ENCODE results near the gene TEX11.

The TEX11 gene

GRCh38 chrX:70500826-70501225, 407.7 kb downstream of the TEX11 start:
- Histone ChIP-seq H3K27ac (ENCODE audit: low read length) (no peak overlapping the region), H4K20me1 (ENCODE audit: insufficient read depth, low read length) (no peaks in the 10 kb centered on the region), H3K4me3 (ENCODE audit: low read length) (no peak overlapping the region), H2AFZ (ENCODE audit: low read depth, low read length) (no peak overlapping the region), H3K9ac (ENCODE audit: low read length) (no peak overlapping the region), H3K4me1 (ENCODE audit: low read length) (no peaks in the 10 kb centered on the region), H3K79me2 (ENCODE audit: low read length) (no peaks in the 10 kb centered on the region), H3K9me3 (ENCODE audit: insufficient read depth, low read length) (no peaks in the 10 kb centered on the region), H3K4me2 (ENCODE audit: low read length) (no peak overlapping the region), H3K27me3 (ENCODE audit: low read depth, low read length) (no peaks in the 10 kb centered on the region), H3K36me3 (replicated peaks; ENCODE audit: low read depth, low read length) (peaks cover 3% of the 10 kb centered on the region)
- TF ChIP-seq CTCF (IDR thresholded peaks at IDR 0.05; ENCODE audit: low read depth, low read length) (no peak), EZH2phosphoT487 (IDR thresholded peaks at IDR 0.05; ENCODE audit: low read depth) (no peak)

- H3K4me2 ChIP-seq (ENCODE audit: low read length), result no peak overlapping the region
- H3K9me3 ChIP-seq (ENCODE audit: insufficient read depth, low read length), result no peaks in the 10 kb centered on the region
- H4K20me1 ChIP-seq (ENCODE audit: insufficient read depth, low read length), result no peaks in the 10 kb centered on the region
- H3K4me1 ChIP-seq (ENCODE audit: low read length), result no peaks in the 10 kb centered on the region
- H3K4me3 ChIP-seq (ENCODE audit: low read length), result no peak overlapping the region
- H2AFZ ChIP-seq (ENCODE audit: low read depth, low read length), result no peak overlapping the region
- no peaks in the 10 kb centered on the region for H3K79me2 ChIP-seq (ENCODE audit: low read length)
- H3K36me3 ChIP-seq (replicated peaks; ENCODE audit: low read depth, low read length), result peaks cover 3% of the 10 kb centered on the region
- no peak overlapping the region for H3K27ac ChIP-seq (ENCODE audit: low read length)
- H3K27me3 ChIP-seq (ENCODE audit: low read depth, low read length), result no peaks in the 10 kb centered on the region
- TF ChIP-seq EZH2phosphoT487 (IDR thresholded peaks at IDR 0.05; ENCODE audit: low read depth), result no peak
- H3K9ac ChIP-seq (ENCODE audit: low read length), result no peak overlapping the region
Measured at GRCh38 chrX:70498129-70498528, 410.4 kb downstream of the TEX11 start.

GRCh38 chrX:70497026-70497425, 411.5 kb downstream of the TEX11 start:
- no peaks in the 10 kb centered on the region for H4K20me1 ChIP-seq (ENCODE audit: insufficient read depth, low read length)
- no peaks in the 10 kb centered on the region for H3K9me3 ChIP-seq (ENCODE audit: insufficient read depth, low read length)
- no peaks in the 10 kb centered on the region for H3K4me1 ChIP-seq (ENCODE audit: low read length)
- H3K4me2 ChIP-seq (ENCODE audit: low read length), result no peak overlapping the region
- H3K36me3 ChIP-seq (replicated peaks; ENCODE audit: low read depth, low read length), result peaks cover 3% of the 10 kb centered on the region
- no peak for TF ChIP-seq CTCF (IDR thresholded peaks at IDR 0.05; ENCODE audit: low read depth, low read length)
- no peaks in the 10 kb centered on the region for H3K27me3 ChIP-seq (ENCODE audit: low read depth, low read length)
- H3K27ac ChIP-seq (ENCODE audit: low read length), result no peak overlapping the region
- H3K79me2 ChIP-seq (ENCODE audit: low read length), result no peaks in the 10 kb centered on the region
- no peak overlapping the region for H2AFZ ChIP-seq (ENCODE audit: low read depth, low read length)
- no peak overlapping the region for H3K4me3 ChIP-seq (ENCODE audit: low read length)
- H3K9ac ChIP-seq (ENCODE audit: low read length), result no peak overlapping the region

- Histone ChIP-seq H4K20me1 (ENCODE audit: insufficient read depth, low read length) (no peaks in the 10 kb centered on the region), H3K9me3 (ENCODE audit: insufficient read depth, low read length) (no peaks in the 10 kb centered on the region), H3K4me3 (ENCODE audit: low read length) (no peak overlapping the region)
Measured at GRCh38 chrX:70496491-70496890, 412.0 kb downstream of the TEX11 start.

More at GRCh38 chrX:70496491-70496890, 412.0 kb downstream of the TEX11 start:
- Histone ChIP-seq H3K79me2 (ENCODE audit: low read length) (no peaks in the 10 kb centered on the region), H3K4me2 (ENCODE audit: low read length) (no peak overlapping the region), H3K27me3 (ENCODE audit: low read depth, low read length) (no peaks in the 10 kb centered on the region), H3K9ac (ENCODE audit: low read length) (no peak overlapping the region), H3K4me1 (ENCODE audit: low read length) (no peaks in the 10 kb centered on the region), H3K27ac (ENCODE audit: low read length) (no peak overlapping the region), H2AFZ (ENCODE audit: low read depth, low read length) (no peak overlapping the region), H3K36me3 (replicated peaks; ENCODE audit: low read depth, low read length) (peaks cover 3% of the 10 kb centered on the region)
- no peak for TF ChIP-seq CTCF (IDR thresholded peaks at IDR 0.05; ENCODE audit: low read depth, low read length)
- no peak for TF ChIP-seq EZH2phosphoT487 (IDR thresholded peaks at IDR 0.05; ENCODE audit: low read depth)

All from OCI-LY3 (cell line).